CD4-positive, alpha-beta T cell (primary cell): ENCODE data around the gene UQCC2. TPM values are rescaled to one million over a fixed set of nuclear protein-coding genes. Genes with fewer than 3 reads are reported as not detected.

Experiments
- ATAC-seq: fragments of 200-7000 bp; cut with Tn5 transposase; one replicate; pipeline ENCODE4 v1.10.0; 2022; ENCODE audit warnings: mild to moderate bottlenecking; ENCODE audit not compliant: poor library complexity
- CTCF ChIA-PET: fragments of 350-600 bp; sonication (Branson Sonifier 250); formaldehyde crosslinking; loops from one replicate; lab custom pipeline; 2021; ENCODE audit warnings: antibody characterized with exemption, inconsistent platforms; lab: Charles Lee
- POLR2A ChIA-PET: fragments of 350-600 bp; sonication (Branson Sonifier 250); formaldehyde crosslinking; loops from one replicate; lab custom pipeline; 2021; ENCODE audit warnings: antibody characterized with exemption, inconsistent platforms; lab: Charles Lee
- DNase-seq, 14 experiments: peaks; one replicate each; pipeline ENCODE4 v3.0.0-alpha.2; 2013 to 2020; ENCODE audit warnings: mixed read lengths in 2 of 14
- H3K27ac ChIP-seq, 2 donors: one replicate each; pipeline versions ENCODE4 v1.5.1 to v1.7.0; 2013; ENCODE audit warnings: low read length in 2 of 2, low read depth in 1 of 2, mild to moderate bottlenecking in 1 of 2
- H3K27me3 ChIP-seq, 2 experiments: 1 replicate in 1 of 2; 2 replicates in 1 of 2; pipeline versions ENCODE4 v1.6.1 to v1.7.0; 2013; ENCODE audit warnings: low read length in 2 of 2, control low read depth in 1 of 2, mild to moderate bottlenecking in 1 of 2, moderate library complexity in 1 of 2; ENCODE audit not compliant: insufficient read depth in 2 of 2, control insufficient read depth in 1 of 2
- H3K36me3 ChIP-seq: one replicate; pipeline ENCODE4 v1.6.1; 2013; ENCODE audit warnings: low read length, control low read depth; ENCODE audit not compliant: insufficient read depth
- H3K4me1 ChIP-seq: one replicate; pipeline ENCODE4 v1.6.1; 2013; ENCODE audit warnings: low read length, control low read depth; ENCODE audit not compliant: insufficient read depth
- H3K4me3 ChIP-seq: one replicate; pipeline ENCODE4 v1.5.1; 2013; ENCODE audit warnings: mild to moderate bottlenecking, low read length, moderate library complexity
- H3K9me3 ChIP-seq, 2 experiments: 1 replicate in 1 of 2; 2 replicates in 1 of 2; pipeline versions ENCODE4 v1.6.1 to v1.7.0; 2013; ENCODE audit warnings: low read length in 2 of 2, mild to moderate bottlenecking in 2 of 2, control low read depth in 1 of 2, moderate library complexity in 1 of 2; ENCODE audit not compliant: control insufficient read depth in 1 of 2, insufficient read depth in 1 of 2
- H3K27ac Mint-ChIP-seq: one replicate; pipeline ENCODE4 v1.8.0; 2020; ENCODE audit warnings: mixed read lengths
- H3K27me3 Mint-ChIP-seq: one replicate; pipeline ENCODE4 v1.8.0; 2021; ENCODE audit warnings: mixed read lengths
- H3K36me3 Mint-ChIP-seq: one replicate; pipeline ENCODE4 v1.8.0; 2021; ENCODE audit warnings: low read depth, mixed read lengths
- H3K4me1 Mint-ChIP-seq: one replicate; pipeline ENCODE4 v1.8.0; 2021; ENCODE audit warnings: low read depth, mixed read lengths
- H3K4me3 Mint-ChIP-seq: one replicate; pipeline ENCODE4 v1.8.0; 2020; ENCODE audit warnings: mild to moderate bottlenecking, mixed read lengths
- H3K9me3 Mint-ChIP-seq: one replicate; pipeline ENCODE4 v1.8.0; 2020; ENCODE audit warnings: mixed read lengths
- intact Hi-C, 2 experiments: fragments of 100-400 bp; cut with DNase I in 1 of 2; cut with micrococcal nuclease in 1 of 2; formaldehyde crosslinking; loops; one replicate each; pipeline versions ENCODE4 v1.15.1 to v1.9.0; 2023 to 2025; cut with DNase I, micrococcal nuclease
- total RNA-seq, 174 experiments: library from RNA in 2 of 174; stranded (reverse) in 2 of 174; gene quantifications; one replicate each; pipeline ENCODE4 v1.2.3 and lab custom pipeline; 2021 to 2026
- TF ChIP-seq, protein P1 (sequence below): fragments of 200-600 bp; IDR thresholded peaks from one replicate; pipeline ENCODE4 v1.8.0; 2022; ENCODE audit warnings: antibody characterized with exemption, mild to moderate bottlenecking

Gene UQCC2
- total RNA-seq, 2 experiments from 2014 or later, result 8.7 to 9.3 TPM

DNA sequence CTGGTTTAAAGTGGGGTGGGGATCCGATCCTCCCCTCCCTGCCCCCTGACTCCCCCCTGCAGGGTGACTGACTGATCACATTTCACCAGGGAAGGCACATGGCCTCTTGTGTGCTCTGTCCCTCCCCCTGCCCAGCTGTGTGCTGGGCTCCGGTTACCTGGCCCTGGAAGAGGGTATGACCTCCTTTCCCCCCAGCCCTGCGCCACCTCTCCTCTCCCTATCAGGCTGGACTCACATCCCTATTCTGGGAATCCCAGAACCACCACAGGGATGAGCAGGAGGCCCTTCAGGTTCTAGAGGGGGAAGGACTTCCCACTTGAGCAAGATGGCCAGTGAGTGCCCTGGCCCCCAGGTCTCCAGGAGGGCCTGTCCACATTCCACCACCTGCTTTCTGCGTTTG lies 37.3 kb upstream of the UQCC2 start:
- no peaks in the 10 kb centered on the region for H3K9me3 ChIP-seq
- TF ChIP-seq, protein P1, sequence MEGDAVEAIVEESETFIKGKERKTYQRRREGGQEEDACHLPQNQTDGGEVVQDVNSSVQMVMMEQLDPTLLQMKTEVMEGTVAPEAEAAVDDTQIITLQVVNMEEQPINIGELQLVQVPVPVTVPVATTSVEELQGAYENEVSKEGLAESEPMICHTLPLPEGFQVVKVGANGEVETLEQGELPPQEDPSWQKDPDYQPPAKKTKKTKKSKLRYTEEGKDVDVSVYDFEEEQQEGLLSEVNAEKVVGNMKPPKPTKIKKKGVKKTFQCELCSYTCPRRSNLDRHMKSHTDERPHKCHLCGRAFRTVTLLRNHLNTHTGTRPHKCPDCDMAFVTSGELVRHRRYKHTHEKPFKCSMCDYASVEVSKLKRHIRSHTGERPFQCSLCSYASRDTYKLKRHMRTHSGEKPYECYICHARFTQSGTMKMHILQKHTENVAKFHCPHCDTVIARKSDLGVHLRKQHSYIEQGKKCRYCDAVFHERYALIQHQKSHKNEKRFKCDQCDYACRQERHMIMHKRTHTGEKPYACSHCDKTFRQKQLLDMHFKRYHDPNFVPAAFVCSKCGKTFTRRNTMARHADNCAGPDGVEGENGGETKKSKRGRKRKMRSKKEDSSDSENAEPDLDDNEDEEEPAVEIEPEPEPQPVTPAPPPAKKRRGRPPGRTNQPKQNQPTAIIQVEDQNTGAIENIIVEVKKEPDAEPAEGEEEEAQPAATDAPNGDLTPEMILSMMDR, result no peak
- intact Hi-C loops, result no loop called here
- ChIA-PET POLR2A (no interaction called here), CTCF (no interaction called here)
- DNase-seq (no peak), ATAC-seq (no peak)
- no peaks in the 10 kb centered on the region for H3K9me3 Mint-ChIP-seq
- H3K36me3 Mint-ChIP-seq, result no peaks in the 10 kb centered on the region
- no peaks in the 10 kb centered on the region for H3K36me3 ChIP-seq
- H3K4me1 ChIP-seq, result peaks cover 5% of the 10 kb centered on the region
- no peak overlapping the region for H3K27ac ChIP-seq
- peaks cover 4% of the 10 kb centered on the region for H3K27me3 Mint-ChIP-seq
- H3K27ac Mint-ChIP-seq, result no peak overlapping the region
- peaks cover 5% of the 10 kb centered on the region for H3K4me1 Mint-ChIP-seq
- H3K4me3 Mint-ChIP-seq, result no peak overlapping the region
- H3K27me3 ChIP-seq, result peaks cover 0 to 2% of the 10 kb centered on the region in 2 experiments
- H3K4me3 ChIP-seq, result no peak overlapping the region

DNA sequence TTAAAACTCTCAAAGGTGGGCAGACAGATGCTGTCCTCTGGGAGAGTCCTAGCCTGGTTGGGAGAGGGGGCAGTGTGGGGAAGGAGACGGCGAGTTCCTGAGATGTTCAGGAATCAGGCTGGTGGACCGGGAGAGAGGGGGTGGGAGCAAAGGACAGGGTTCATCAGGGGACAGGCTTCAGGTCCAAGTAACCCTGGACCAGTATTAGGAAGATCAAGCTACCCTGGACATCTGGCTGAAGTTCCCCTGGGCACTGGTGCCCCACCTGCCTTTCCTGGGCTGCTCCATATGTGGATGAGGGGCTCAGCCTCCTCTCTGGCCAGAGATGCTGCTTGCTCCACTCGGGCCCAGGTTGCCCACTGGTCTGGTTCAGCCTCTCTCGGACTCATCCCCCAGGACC lies 36.3 kb upstream of the UQCC2 start:
- no peaks in the 10 kb centered on the region for H3K9me3 Mint-ChIP-seq
- CTCF ChIA-PET, result no interaction called here
- H3K4me1 Mint-ChIP-seq, result peaks cover 5% of the 10 kb centered on the region
- DNase-seq (no peak), ATAC-seq (no peak)
- H3K27ac Mint-ChIP-seq, result no peak overlapping the region
- no peaks in the 10 kb centered on the region for H3K9me3 ChIP-seq
- peaks cover 5% of the 10 kb centered on the region for H3K4me1 ChIP-seq
- H3K36me3 Mint-ChIP-seq, result no peaks in the 10 kb centered on the region
- TF ChIP-seq, protein P1, result no peak
- POLR2A ChIA-PET, result no interaction called here
- H3K27ac ChIP-seq, result no peak overlapping the region
- intact Hi-C loops, result no loop called here
- peaks cover 2 to 4% of the 10 kb centered on the region in 2 experiments for H3K27me3 ChIP-seq
- H3K27me3 Mint-ChIP-seq, result peaks cover 5% of the 10 kb centered on the region
- no peak overlapping the region for H3K4me3 Mint-ChIP-seq
- no peaks in the 10 kb centered on the region for H3K36me3 ChIP-seq
- no peak overlapping the region for H3K4me3 ChIP-seq

DNA sequence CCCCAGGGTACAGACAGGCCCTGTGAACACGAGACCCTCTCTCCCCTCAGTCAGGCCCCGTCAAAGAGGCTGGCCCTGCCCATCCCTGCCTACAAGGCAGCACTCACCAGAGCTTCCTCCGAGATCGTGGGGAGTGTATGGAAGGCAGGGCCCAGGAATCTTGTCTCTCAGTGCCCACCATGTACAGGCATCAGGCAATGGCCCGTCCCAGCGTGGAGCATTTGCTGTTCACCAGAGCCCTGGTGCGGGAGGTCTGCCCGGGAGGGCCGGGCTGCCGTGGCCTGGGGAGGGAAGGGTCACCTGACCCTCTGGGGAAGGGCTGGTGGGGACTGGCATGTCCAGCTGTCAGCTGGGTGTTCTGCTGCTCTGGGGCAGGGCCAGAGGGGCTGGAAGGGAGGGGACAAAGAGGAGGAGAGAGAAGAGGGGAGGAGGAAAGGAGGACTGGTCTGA lies 35.2 kb upstream of the UQCC2 start, which contains the start of gene IP6K3:
TSS of gene IP6K3 (minus strand) at position 255 of the 450 bp plus-strand sequence. CDS start 11,429 bp downstream, outside the sequence.
- no peak for DNase-seq
- intact Hi-C loops, result no loop called here

More for the DNA sequence above, 35.2 kb upstream of the UQCC2 start, which contains the start of gene IP6K3:
- Histone ChIP-seq H3K4me3 (no peak within 1 kb of the TSS), H3K27ac (no peak within 1 kb of the TSS), H3K9me3 (no peaks in the 10 kb centered on the region), H3K27me3 (peaks cover 4% of the 10 kb centered on the region in 2 experiments), H3K4me1 (peaks cover 5% of the 10 kb centered on the region), H3K36me3 (no peaks in the 10 kb centered on the region)
- TF ChIP-seq, protein P1, result no peak
- Mint-ChIP-seq H3K4me1 (peaks cover 5% of the 10 kb centered on the region), H3K4me3 (no peak within 1 kb of the TSS), H3K27me3 (peaks cover 12% of the 10 kb centered on the region), H3K36me3 (no peaks in the 10 kb centered on the region), H3K27ac (no peak within 1 kb of the TSS), H3K9me3 (no peaks in the 10 kb centered on the region)
- no peak for ATAC-seq
- CTCF ChIA-PET, result no interaction called here
- POLR2A ChIA-PET, result no interaction called here
